GM18858 (cell line): ENCODE data around the gene EPB41L2.

Experiments
- ATAC-seq: cut with Tn5 transposase; IDR thresholded peaks from one replicate; pipeline ENCODE4 v1.9.1; 2021; ENCODE audit not compliant: unreplicated experiment

The EPB41L2 gene

GRCh38 chr6:130872250-130873095 lies 190.6 kb downstream of the EPB41L2 start:
- peak; percentile 71 for ATAC-seq

GRCh38 chr6:130870179-130870880 lies 192.7 kb downstream of the EPB41L2 start:
- ATAC-seq = no peak

- ATAC-seq = no peak
These were observed 193.4 kb downstream of the EPB41L2 start for GRCh38 chr6:130869681-130870080.

GRCh38 chr6:130865793-130866192 lies 197.3 kb downstream of the EPB41L2 start:
- ATAC-seq = no peak

GRCh38 chr6:130864344-130864743 lies 198.7 kb downstream of the EPB41L2 start:
- ATAC-seq = no peak

GRCh38 chr6:130863415-130864230 lies 199.4 kb downstream of the EPB41L2 start:
- no peak for ATAC-seq

- no peak for ATAC-seq
These were observed 200.7 kb downstream of the EPB41L2 start for GRCh38 chr6:130862370-130862769.

GRCh38 chr6:130859161-130859867 lies 203.7 kb downstream of the EPB41L2 start:
- ATAC-seq = no peak

GRCh38 chr6:130858498-130859160 lies 204.4 kb downstream of the EPB41L2 start:
- no peak for ATAC-seq

- no peak for ATAC-seq
These were observed 205.0 kb downstream of the EPB41L2 start for GRCh38 chr6:130858054-130858453.

GRCh38 chr6:130853555-130854183 lies 209.4 kb downstream of the EPB41L2 start:
- no peak for ATAC-seq

- no peak for ATAC-seq
These were observed 210.0 kb downstream of the EPB41L2 start for GRCh38 chr6:130852844-130853554.

GRCh38 chr6:130851026-130851425 lies 212.0 kb downstream of the EPB41L2 start:
- ATAC-seq = no peak

GRCh38 chr6:130849594-130849993 lies 213.5 kb downstream of the EPB41L2 start:
- ATAC-seq = no peak

- peak; percentile 84 for ATAC-seq
These were observed 214.1 kb downstream of the EPB41L2 start for GRCh38 chr6:130848945-130849344.

GRCh38 chr6:130847001-130847910 lies 215.8 kb downstream of the EPB41L2 start:
- ATAC-seq = no peak

- no peak for ATAC-seq
These were observed 216.5 kb downstream of the EPB41L2 start for GRCh38 chr6:130846501-130846900.
